Activated T-cell treated with anti-CD3 and anti-CD28 coated beads, Interleukin-2, amount 50 U/mL, for 48 hours (primary cell): ENCODE results near the gene SPDYC.

Source experiments
- DNase-seq, 2 experiments: peaks; one replicate each; pipeline ENCODE4 v3.0.0-alpha.2; 2020

SPDYC gene

DNA sequence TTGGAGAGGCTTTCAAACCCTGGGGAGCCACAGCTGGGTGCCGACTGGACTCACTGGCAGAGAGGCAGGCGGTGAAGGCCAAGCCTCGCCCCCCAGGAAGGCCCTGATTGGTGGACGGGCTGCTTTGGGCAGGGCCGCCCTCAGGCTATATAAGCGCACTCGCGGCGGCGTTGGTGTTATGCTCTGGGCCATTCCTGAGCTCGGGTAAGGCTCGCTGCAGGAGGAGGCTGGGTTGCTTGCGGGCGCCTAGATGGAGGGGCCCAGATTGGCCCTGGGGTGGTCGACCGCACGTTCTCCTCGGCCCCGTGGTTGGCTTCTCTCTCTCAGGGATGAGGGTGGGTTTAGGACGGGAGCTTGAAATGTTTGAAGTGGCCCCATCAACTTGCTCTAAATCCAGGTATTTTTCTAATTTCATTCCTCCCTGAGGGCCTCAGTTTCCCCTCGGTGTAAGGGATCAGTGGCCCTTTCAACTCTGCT lies at the start of gene SPDYC:
TSS of gene SPDYC (plus strand) at position 176 of the 477 bp plus-strand sequence. CDS start 1,125 bp downstream, outside the sequence.
- DNase-seq: no peak

DNA sequence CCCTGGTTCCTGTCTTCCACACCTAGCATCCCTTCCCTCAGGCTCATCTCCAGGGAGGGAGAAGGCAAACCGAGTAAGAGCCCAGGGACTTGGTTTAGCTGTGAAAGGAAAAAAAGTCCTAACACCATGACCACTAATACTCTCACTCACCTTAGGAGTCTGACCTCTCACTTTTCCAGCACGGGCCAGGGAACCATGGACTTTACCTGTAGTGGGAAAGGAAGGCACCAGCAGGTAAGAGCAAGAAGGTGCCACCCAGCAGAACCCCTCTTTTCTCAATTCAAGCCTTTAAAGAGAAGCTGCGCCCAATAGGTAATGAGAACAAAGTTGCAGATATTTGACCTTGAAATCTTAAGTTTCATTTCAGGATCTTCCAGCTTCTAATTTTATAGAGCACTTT lies 49.2 kb upstream of the SPDYC start:
- DNase-seq: no peak

DNA sequence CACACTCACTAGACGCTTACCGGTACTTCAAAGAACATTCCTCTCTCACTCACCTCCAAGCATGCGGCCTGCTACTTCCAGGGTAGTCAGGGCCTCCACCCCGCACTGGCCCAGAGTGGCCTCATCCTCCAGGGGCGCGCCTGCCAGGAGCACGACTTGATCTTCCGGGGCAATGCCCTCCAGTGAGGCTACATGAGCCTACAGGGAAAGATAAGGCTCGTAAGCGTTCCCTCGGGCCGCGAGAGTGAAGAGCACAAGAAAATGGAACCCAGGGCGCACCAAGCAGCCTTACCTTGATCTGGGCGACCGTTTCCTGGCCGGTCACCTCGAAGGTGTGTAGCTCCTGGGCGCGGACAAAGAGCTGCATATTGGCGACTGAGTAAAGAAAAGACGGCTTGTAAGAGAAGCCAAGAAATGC lies 48.6 kb upstream of the SPDYC start:
- DNase-seq: peak in 1 of 2 experiments; percentile 55

- peak; percentile 98 to 99 for DNase-seq
Measured at GRCh38 chr11:65121865-65122696, 48.0 kb upstream of the SPDYC start, which contains the start of the genes FAU and MRPL49. TSS of gene FAU (minus strand) at chr11:65122134. CDS start at chr11:65121813, 321 bp downstream. TSS of gene MRPL49 (plus strand) at chr11:65122321. CDS start at chr11:65122347, 26 bp downstream.

DNA sequence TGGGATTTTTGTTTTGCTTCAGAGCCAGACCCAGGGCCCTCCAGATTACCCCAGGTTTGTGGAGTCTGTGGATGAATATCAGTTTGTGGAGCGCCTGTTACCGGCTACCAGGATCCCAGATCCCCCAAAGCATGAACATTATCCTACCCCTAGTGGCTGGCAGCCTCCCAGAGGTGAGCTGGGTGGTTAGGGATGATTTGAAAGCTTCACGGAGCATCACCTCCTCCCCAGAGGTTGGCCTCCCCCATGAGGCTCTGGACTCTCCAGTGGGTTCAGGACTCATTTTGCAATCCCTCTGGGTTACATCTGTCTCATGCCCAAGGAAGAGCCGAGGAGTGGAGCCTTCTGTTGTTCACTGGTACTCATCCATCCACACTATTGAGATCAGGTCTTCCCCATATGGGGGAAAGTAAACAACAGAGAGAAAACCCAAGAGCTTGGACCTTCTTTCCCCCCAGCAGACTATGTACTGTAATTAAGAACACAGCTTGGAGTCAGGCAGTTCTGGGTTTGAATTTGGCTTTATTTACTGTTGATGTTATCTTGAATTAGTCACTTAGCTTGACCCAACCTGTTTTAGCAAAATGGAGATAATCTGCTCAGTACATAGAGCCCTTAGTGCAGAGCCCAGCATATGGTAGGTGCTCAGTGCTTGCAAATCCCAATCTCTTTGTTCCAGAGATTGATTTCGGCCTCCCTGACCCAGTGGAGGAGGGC lies 45.4 kb upstream of the SPDYC start:
- no peak for DNase-seq

- DNase-seq: no peak
Measured at GRCh38 chr11:65125197-65126056, 44.6 kb upstream of the SPDYC start.

DNA sequence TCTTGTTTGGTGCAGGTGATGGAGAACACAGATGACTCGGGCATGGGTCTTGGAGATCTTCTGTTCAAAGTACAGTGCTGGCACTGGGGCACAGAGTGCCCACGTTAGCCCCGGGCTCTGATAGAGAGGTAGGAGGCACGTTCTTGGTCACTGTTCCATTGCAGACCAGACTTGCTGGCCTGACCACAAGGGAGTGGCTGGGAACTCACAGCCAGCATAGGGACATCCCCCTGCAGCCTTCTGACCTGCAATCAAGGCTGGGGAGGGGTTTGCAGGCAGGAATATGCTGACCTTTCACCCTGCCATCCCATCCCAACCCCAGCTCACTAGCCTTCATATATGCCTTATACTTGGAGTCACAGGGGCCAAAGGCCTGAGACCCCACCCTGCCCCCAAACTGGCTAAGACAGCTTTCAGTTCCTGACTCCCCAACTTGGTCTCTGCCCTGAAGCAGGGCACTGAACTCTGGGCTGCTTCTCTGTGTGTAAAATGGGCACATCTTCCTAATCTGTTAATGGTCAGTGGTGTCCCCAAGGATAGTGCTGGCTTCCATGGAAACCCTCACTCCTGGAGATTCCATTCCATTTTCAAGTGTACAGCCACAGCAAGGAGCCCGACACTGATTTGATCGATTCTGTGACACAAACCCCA lies 43.3 kb upstream of the SPDYC start:
- DNase-seq: no peak

DNA sequence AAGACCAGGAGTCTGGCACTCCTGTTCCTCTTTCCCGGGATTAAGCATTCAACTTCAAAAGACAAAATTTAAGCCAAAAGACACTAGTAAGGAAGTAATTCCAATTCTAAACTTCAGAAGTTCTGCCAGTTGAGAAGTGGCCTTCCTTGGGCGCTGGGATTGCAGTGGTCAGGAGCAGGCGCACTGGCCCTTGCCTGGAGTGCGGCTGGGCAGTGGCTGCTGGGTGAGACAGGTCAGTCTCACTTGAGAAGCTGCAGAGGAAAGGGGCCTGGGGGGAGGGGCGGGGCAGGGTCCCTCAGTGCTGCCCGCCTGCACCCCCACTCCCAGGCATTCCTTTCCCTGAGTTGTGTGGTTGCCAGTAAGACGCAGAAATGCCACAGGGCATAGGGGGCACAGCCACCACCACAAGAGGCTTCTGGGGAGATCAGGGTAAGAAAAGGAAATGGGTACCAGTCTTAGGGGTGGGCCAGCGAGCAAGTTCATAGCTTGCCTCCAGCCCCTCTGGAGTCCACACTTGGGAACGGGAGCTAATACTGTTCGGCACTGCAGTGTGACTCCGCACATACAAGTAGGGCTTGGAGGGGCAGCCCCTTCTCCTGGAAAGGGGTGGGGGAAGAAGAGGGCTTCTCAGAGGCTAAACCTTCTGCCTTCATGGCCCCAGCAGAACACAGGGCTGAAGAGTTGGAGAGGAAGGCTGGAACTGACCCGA lies 42.4 kb upstream of the SPDYC start:
- no peak for DNase-seq

GRCh38 chr11:65128182-65129145 lies 41.6 kb upstream of the SPDYC start:
- DNase-seq: no peak

GRCh38 chr11:65129649-65130441 lies 40.2 kb upstream of the SPDYC start:
- no peak for DNase-seq

DNA sequence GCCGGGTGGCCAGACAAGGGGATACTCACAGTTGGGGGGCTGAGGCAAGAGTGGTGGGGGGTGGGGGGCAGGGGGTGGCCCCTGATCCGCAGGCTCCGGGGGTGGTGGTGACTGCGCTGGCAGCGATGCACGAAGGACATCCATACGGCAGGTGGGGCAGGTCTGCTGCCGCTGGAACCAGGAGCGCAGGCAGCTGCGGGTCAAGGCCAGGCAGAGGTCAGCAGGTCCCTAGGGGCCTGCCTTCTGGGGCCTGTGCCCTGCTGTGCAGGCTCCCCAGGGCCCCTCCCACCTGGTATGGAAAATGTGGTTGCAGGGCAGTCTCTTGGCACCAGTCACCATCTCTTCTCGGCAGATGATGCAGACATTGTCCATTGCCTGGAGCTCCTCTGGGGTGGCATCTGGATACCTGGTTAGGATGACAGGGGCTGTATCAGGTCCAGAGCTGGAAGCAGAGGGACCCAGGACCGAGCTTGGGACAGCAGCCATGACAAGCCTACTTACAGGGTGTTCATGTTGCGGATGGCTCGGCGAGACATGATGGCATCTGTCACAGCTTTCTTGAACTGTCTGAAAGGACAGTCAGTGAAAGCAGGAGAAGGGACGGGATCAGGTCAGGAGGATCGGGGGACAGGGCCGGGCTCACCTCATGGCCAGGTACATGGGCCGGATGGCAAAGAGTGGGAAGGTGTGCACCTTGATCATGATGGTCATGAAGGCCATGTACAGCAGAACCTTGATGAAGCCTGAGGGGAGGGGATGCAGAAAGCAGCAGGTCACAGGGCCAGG lies 39.2 kb upstream of the SPDYC start:
- no peak for DNase-seq

DNA sequence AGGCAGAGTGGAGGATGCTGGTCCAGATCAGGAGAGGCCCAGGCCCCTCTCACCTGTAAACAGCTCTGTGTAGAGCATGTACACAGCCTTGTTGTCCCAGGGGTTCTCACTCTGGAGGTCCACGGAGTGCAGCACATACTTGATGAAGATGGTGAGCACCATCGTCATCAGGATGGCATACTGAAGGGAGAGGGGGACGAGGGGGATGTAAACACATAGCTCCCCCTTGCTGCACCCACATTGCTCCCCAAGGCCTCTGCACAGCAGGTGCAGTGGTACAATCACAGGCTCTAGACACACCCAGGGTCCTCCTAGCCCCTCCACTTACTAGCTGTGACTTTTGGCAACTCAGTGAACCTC lies 38.6 kb upstream of the SPDYC start:
- no peak for DNase-seq

- no peak for DNase-seq
Measured at GRCh38 chr11:65131895-65132237, 38.2 kb upstream of the SPDYC start.

DNA sequence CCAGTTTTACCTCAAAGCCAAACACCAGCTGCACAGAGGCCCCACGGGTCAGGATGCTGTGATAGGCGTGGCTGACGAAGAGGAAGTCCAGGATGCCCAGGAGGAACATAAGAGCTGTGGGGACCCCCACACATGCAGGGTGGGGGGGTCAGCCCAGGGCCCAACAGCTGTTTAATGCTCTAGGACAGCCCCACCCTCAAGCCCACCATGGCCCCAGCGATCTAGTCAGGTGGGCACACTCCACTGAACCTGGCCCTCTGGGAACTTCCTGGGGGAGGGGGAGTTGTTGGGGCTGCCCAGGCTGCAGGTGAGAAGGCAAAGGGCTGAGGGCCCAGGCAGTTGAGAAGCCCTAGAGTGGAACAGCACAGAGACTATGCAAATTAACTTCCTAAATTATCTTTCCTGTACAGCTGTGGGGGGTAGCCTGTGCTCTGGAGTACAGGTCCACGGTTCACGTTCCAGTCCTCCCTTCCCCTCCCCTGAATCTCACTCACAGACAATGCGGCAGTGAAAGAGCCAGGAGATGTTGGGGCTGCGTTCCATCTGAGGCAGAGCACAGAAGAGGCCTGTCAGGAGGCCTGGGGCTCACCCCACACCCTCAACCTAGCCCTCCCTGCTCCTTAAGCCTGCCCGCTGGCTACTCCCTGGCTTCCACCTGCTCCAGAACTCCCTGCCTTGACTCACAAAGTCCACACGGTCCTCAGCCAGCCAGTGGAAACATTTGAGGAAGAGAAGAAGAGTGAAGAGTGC lies 37.6 kb upstream of the SPDYC start:
- no peak for DNase-seq

- peak; percentile 77 to 80 for DNase-seq
Measured at GRCh38 chr11:65132988-65133700, 36.9 kb upstream of the SPDYC start.

- no peak for DNase-seq
Measured at GRCh38 chr11:65133724-65134123, 36.3 kb upstream of the SPDYC start.

DNA sequence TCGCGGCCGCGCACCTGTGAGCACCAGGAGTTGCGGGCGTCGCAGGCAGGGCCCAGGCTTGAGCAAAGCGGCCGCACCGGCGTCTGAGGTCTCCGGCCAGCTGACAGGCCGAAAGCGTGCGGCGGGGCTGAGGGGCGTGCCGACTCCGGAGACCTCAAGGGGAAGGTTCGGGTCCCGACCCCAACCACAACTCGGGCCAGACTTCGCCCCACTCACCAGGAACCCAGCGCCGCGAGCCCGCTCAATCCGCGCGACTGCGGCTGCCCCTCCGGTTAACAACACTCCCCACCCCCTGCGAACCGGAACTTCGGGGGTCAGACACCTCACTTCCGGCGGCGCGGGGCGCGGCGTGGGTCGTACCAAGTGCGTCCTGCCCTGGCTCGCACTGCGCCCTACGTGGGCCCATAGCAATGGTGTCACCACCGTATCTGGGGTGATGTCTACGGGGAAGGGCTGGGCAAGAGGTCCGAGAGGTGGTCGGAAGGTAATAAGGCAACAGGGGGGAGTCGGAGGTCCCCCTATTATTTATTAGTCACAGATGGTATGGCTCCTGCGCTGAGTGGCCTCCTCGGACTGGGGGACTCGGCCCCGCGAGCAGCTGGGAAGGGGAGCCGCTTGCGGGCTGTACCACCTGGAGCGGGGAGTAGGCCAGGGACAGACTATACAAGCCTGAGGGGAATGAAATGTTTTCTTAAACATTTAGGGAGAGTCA lies 35.6 kb upstream of the SPDYC start, which contains the start of gene SYVN1:
TSS of gene SYVN1 (minus strand) at position 280 of the 712 bp plus-strand sequence. CDS start 918 bp downstream, outside the sequence.
- peak; percentile 95 to 96 for DNase-seq
